Stimulated activated CD8-positive, alpha-beta memory T cell treated with anti-CD3 and anti-CD28 coated beads, Interleukin-15, amount 100 ng/mL, for 4 hours (primary cell): ENCODE results near the gene CD84.
"Not testable (repeated sequence)": the region's sequence is repeated elsewhere in the genome, so short reads cannot be mapped to it uniquely, and the experiment has no call there.

Source experiments
- DNase-seq, 2 donors: peaks; one replicate each; pipeline ENCODE4 v3.0.0-alpha.2; 2020; ENCODE audit warnings: low read depth in 2 of 2

The CD84 gene

DNA sequence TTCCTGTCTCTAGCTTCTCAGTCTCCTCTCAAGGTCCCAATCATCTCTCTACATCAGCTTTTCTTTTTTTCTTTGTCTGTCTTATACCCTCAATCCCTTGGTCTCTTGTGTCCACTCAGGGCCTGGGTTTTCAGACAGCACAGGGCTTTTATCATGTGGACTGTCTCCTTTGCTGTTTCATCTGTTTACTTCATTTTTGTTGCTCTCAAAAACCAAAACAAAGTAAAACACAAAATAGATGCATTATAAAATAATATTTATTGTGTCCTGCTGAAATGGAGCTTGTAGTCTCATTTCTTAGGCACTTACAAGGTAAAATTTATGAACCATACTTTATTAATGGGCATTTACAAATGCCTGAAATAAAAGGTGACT is 38.5 kb downstream of the CD84 start:
- DNase-seq = no peak

DNA sequence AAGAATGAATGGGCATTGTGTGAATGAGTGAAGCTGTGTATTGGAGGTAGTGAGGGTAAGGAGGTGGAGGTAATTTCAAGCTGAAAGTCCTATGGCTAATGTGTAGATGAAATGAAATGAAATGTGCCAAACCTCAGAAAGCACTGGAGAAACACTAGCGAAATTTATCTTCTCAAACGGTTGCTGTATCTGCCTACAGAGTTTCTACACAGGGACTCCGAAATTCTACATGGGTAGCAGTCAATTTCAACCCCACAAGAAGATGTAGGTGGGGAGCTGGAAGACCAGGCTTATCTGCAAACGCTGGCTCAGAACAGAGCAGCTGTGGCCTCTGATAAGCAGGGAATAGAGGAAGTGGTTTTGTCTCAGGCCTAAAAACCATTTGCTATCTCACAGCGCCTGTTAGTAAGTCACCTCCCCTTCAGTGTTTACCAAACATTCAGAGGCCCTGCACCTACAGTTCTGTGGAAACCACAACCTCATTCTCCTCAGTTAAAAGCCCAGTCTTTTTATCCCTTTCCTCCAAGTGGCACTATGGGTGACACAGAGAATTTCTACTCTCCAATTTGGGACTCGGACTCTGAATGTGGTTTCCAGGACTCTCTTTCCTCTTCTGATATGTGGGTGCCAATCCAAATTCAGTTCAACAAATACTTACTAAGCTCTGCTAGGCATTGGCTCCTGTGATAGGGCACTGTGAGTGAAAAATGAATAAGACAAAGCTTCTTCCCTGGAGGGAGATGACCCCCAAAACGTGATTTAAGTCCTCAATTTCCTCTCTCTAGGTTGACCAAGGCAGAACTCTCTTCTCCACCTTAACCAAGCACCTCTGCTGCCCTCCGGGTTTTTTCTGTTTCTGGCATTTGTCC is 39.1 kb downstream of the CD84 start:
- DNase-seq = peak; percentile 23 to 32

DNA sequence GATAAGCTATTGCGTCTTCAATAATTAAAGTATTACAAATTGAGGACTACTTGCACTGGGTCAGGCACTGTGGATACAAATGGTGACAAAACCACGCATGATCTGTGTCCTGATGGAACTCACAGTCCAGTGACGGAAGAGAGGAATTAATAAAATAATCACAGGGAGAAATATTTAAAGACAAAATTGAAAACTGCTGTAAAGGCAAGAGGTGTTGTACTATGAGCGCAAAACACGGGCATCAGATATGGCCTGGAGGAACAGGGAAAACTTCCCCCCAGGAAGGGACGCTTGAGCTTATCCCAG is 39.7 kb downstream of the CD84 start:
- no peak for DNase-seq

- no peak for DNase-seq
These were observed 40.2 kb downstream of the CD84 start for GRCh38 chr1:160538985-160539651.

- DNase-seq = no peak
These were observed 41.3 kb downstream of the CD84 start for GRCh38 chr1:160537714-160538665.

DNA sequence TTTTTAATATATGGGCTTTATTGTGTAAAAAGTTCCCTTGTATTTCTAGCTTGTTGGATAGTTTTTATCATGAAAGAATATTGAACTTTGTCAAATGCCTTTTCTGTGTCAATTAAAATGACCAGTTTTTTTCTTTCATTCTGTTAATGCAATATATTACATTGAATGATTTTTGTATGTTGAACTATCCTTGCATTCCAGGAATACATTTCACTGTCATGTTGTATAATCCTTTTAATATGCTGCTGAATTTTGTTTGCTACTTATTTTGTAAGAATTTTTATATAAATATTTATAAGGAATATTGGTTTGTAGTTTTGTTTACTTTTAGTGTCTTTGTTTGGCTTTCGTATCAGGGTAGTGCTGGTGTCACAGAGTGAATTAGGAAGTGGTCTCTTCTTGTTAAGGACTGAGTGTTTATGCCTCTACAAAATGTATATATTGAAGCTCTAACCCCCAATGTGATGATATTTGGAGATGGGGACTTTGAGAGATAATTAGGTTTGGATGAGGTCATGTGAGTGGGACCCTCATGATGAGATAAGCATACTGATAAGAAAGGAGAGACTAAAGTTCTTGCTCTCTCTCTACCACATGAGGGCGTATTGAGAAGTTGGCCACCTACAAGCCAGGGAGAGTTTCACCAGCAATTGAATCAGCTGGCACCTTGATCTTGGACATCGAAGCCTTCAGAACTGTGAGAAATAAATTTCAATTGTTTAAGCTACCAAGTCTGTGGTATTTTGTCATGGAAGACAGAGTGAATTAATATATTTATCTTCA is 44.3 kb downstream of the CD84 start:
- DNase-seq = no peak

GRCh38 chr1:160532557-160532813 is 46.8 kb downstream of the CD84 start:
- DNase-seq = not testable (repeated sequence)

GRCh38 chr1:160531809-160532556 is 47.3 kb downstream of the CD84 start:
- DNase-seq = not testable (repeated sequence)

GRCh38 chr1:160529401-160529952 is 49.8 kb downstream of the CD84 start:
- DNase-seq = not testable (repeated sequence)

DNA sequence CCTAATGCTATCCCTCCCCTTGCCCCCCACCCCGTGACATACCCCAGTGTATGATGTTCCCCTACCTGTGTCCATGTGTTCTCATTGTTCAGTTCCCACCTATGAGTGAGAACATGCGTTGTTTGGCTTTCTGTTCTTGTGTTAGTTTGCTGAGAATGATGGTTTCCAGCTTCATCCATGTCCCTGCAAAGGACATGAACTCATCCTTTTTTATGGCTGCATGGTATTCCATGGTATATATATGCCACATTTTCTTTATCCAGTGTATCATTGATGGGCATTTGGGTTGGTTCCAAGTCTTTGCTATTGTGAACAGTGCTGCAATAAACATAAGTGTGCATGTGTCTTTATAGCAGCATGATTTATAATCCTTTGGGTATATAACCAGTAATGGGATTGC is 55.5 kb downstream of the CD84 start:
- DNase-seq = not testable (repeated sequence)

GRCh38 chr1:160522622-160523345 is 56.5 kb downstream of the CD84 start, which contains the start of gene SLAMF6:
Gene SLAMF6, minus strand, starts transcription at chr1:160523255. Its CDS starts 63 bp downstream, at chr1:160523192.
- no peak for DNase-seq

- no peak for DNase-seq
These were observed 57.2 kb downstream of the CD84 start for GRCh38 chr1:160522136-160522535.

DNA sequence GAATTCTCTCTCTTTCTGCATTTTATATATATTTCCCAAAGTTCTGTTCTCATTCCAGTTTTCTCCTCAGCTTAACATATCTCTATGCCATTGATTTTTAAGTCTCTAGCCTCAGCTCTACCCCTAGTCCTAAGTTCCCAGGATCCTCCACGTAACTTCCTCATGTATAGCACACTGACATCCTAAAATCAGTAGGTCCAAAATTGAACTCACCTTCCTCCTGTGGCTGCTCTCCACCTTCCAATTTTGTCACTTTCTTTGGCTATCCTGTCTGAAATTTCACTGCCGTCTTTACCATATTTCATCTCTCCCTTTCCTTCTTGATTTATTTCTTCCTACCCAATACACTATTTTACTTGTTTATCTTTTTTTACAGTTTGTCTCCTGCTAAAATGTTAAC is 57.7 kb downstream of the CD84 start:
- DNase-seq = no peak

DNA sequence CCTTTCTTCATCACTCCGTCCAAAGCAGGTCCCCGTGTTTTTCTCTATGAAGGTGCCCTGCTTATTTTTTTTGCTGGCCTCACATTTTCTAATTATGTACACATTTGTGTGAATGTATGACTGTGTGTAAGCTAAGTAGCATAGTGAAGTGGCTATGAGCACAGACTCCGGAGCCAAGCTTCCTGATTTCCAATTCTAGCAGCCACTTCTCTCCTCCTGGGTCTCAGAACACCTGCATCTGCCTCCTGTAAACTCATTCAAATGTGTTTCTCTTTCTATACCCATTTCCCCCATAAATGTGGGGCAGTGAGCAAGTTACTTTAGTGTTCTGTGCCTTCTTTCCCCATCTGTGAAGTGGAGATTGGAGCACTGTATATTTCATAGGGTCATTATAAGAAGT is 58.3 kb downstream of the CD84 start:
- no peak for DNase-seq

GRCh38 chr1:160520582-160520981 is 58.7 kb downstream of the CD84 start:
- no peak for DNase-seq

GRCh38 chr1:160519642-160520435 is 59.5 kb downstream of the CD84 start:
- no peak for DNase-seq

DNA sequence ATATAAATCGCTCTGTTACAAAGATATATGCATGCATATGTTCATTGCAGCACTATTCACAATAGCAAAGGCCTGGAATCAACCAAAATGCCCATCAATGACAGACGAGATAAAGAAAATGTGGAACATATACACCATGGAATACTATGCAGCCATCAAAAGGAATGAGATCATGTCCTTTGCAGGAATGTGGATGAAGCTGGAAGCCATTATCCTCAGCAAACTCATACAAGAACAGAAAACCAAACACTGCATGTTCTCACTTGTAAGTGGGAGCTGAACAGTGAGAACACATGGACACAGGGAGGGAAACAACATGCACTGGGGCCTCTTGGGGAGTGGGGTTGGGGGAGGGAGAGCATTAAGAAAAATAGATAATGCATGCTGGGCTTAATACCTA is 61.8 kb downstream of the CD84 start:
- not testable (repeated sequence) for DNase-seq

GRCh38 chr1:160515908-160516307 is 63.4 kb downstream of the CD84 start:
- not testable (repeated sequence) for DNase-seq

- no peak for DNase-seq
These were observed 74.6 kb downstream of the CD84 start for GRCh38 chr1:160504651-160505050.
